GM12865 (cell line): ENCODE measurements around the gene TTLL11.

Experiments
- DNase-seq: peaks from one replicate; pipeline ENCODE4 v3.0.0; 2010; ENCODE audit warnings: low read depth
- H3K4me3 ChIP-seq: 2 replicates; pipeline ENCODE4 v1.5.1; 2011; ENCODE audit warnings: mild to moderate bottlenecking, low read depth, low read length, control low read depth
- CTCF ChIP-seq: IDR thresholded peaks from 2 replicates; pipeline ENCODE4 v1.5.1; 2011; ENCODE audit warnings: low read length, control low read depth, low read depth, inconsistent platforms; ENCODE audit not compliant: insufficient read depth; ENCODE audit errors: missing control alignments

The TTLL11 gene

GRCh38 chr9:122088880-122089706, 4.0 kb downstream of the TTLL11 start:
- TF ChIP-seq CTCF, result no peak
- H3K4me3 ChIP-seq, result no peak overlapping the region
- no peak for DNase-seq

- no peak overlapping the region for H3K4me3 ChIP-seq
- no peak for DNase-seq
- TF ChIP-seq CTCF, result no peak
Observed at GRCh38 chr9:122087406-122088200, 5.5 kb downstream of the TTLL11 start.

GRCh38 chr9:122086873-122087272, 6.2 kb downstream of the TTLL11 start:
- H3K4me3 ChIP-seq, result no peak overlapping the region
- DNase-seq, result no peak
- TF ChIP-seq CTCF, result no peak

GRCh38 chr9:122085260-122085659, 7.8 kb downstream of the TTLL11 start:
- no peak overlapping the region for H3K4me3 ChIP-seq
- TF ChIP-seq CTCF, result no peak
- no peak for DNase-seq

- DNase-seq, result no peak
- no peak overlapping the region for H3K4me3 ChIP-seq
- no peak for TF ChIP-seq CTCF
Observed at GRCh38 chr9:122084026-122084675, 9.0 kb downstream of the TTLL11 start.

- H3K4me3 ChIP-seq, result no peak overlapping the region
- DNase-seq, result no peak
- no peak for TF ChIP-seq CTCF
Observed at GRCh38 chr9:122080986-122081385, 12.1 kb downstream of the TTLL11 start.
